Hematopoietic multipotent progenitor cell treated with erythropoietin and hydrocortisone succinate and interleukin-3 and kit ligand, for 8 days (in vitro differentiated cells): ENCODE measurements around the gene PABPN1.
"Not testable (repeated sequence)": the region's sequence is repeated elsewhere in the genome, so short reads cannot be mapped to it uniquely, and the experiment has no call there.

Experiments used
- DNase-seq: peaks from one replicate; pipeline ENCODE4 v3.0.0-alpha.2; 2015

PABPN1 gene

DNA sequence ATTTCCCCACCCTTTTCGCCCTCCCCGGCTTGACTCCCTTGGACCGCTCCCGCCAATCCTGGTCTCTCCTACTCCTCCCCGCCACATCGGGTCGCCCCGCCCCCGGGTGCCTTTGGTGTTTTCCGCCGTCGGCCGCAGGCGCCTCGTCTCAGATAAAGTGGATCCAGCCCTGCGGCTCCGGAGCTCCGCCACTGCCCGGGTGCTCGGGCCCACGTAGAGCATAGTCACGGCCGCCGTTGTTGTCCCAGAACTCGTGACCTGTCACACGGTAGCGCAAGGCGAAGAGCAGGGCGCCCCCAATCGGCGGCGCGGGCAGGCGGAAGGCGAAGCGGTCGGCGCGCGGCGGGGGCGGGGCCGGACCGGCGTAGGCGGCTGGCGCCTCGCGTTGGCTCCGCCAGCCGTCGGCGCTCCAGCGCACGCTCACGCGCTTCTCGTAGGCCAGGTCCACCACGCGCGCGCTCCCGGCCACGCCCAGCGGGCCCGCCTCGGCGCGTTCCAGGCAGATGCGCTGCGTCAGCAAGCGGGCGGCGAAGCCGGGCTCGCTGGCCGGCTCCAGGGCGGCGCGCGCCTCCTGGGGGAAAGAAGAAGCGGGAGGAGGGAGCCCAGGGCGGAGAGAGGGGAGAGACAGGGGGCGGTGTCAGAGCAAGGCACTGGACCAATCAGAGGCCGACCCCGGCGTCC, 19.8 kb upstream of the PABPN1 start:
- DNase-seq, result peak; percentile 97

DNA sequence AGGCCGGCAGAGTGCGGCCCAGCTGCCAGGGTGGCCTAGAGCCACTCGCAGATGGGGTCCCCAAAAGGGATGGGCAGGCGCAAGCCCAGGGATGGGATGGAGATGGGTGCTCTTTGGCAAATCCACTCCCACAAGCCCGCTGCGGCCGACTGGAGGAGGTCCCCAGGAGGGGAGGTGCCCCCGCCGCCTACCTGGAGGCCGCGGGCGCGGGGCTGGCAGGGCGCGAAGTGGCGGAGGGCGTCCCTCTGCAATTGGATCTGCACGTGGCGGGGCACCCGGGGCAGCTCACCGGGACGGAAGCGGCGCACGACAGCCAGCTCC, 19.3 kb upstream of the PABPN1 start:
- no peak for DNase-seq

DNA sequence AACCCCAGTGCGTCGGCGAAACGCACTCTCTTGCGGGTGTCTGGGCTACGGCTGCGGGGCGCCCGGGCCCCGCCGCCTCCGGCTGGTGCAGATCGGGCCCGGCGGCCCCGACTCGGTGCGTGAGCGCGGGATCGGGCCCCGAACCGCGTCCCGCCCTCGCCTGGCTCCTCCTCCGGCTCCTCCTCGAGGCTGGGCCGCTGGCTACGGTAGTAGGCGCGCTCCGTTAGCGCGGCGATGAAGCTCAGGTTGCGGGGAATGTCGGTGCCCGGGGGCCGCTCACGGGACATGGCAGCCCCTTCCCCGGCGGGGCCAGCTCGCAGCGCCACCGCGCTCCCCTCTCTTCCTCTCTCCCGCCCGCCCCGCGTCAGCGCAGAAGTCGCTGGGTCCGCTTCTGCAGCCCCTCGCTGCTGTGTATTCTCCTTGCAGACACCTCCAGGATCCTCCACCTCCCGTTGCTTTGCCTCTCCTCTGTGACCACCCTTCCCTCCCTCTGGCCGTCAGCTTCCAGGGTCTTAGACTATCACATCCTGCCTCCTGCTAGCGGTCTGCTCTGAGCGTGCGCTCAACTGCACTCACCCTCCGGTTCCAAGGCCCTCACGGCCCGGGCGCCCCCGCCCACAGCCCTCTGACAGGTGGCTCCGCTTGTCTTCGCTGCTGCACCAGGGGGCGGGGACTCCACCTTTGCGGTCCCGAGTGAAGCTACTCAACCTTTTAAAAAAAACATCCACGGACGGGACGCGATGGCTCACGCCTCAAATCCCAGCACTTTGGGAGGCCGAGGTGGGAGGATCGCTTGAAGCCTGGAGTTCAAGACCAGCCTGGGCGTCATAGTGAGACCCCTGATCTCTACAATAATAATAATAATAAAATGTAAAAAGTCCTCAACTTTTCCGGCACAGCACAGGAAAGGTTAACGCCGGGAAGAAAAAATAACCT, 18.7 kb upstream of the PABPN1 start, which contains the start of gene PPP1R3E:
Gene PPP1R3E, minus strand, starts transcription at position 570 of the 936 bp plus-strand sequence. Its CDS starts 283 bp downstream, at position 287.
- peak; percentile 74 for DNase-seq

DNA sequence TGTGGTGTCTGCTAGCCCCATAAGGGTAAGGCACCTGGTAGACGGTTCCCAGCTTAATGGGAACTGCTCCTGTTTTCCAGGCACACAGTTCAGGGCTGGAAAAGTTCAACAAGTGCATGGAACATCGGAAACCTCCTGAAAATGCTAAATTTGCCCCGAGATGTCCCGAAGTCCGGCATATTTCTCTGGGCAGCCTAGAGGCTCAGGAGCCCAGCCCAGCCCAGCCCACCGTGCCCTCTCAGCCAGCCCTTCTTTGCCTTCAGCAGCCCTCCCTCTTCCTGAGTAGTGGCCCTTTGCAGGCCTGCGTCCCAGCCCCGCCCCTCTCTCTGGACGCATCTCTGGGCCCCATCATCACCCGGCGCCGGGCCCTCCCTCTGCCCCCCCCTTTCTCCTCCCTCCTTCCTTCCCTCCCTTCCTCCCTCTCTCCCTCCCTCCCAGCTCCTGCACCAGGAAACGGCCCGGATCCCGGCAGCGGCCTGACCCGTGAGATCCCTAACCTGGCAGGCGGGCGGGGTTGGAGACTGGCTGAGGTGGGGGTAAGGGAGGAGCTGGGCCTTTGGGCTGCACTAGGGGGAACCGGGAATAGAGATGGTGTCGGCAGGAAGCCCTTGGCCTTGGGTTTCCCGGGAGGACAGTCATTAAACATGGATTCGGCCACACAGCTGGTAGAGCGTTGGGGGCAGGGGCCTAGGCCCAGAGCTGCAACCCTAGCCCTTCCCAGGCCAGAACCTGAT, 14.7 kb upstream of the PABPN1 start, which contains the start of gene BCL2L2:
Gene BCL2L2, plus strand, starts transcription at position 422 of the 734 bp plus-strand sequence. CDS start 935 bp downstream, outside the sequence.
- peak; percentile 83 for DNase-seq

DNA sequence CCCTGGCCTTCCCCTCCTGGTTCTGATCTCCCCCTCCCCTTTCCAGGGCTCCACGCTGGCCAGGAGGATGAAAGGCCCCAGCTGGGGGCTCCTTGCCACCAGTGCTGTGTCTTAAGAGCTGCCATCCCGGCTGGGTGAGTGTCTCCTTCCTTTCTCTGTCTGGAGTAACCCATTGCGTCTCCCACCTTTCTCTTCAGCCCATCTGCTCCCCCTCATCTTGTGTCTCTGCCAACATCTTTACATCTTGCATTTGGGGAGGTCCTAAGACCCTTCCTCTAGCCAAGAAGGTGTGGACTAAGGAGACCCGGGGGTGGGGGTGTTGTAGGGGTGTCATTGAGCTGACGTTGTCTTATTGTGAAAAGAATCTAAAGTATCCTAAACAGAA, 14.1 kb upstream of the PABPN1 start:
- no peak for DNase-seq

DNA sequence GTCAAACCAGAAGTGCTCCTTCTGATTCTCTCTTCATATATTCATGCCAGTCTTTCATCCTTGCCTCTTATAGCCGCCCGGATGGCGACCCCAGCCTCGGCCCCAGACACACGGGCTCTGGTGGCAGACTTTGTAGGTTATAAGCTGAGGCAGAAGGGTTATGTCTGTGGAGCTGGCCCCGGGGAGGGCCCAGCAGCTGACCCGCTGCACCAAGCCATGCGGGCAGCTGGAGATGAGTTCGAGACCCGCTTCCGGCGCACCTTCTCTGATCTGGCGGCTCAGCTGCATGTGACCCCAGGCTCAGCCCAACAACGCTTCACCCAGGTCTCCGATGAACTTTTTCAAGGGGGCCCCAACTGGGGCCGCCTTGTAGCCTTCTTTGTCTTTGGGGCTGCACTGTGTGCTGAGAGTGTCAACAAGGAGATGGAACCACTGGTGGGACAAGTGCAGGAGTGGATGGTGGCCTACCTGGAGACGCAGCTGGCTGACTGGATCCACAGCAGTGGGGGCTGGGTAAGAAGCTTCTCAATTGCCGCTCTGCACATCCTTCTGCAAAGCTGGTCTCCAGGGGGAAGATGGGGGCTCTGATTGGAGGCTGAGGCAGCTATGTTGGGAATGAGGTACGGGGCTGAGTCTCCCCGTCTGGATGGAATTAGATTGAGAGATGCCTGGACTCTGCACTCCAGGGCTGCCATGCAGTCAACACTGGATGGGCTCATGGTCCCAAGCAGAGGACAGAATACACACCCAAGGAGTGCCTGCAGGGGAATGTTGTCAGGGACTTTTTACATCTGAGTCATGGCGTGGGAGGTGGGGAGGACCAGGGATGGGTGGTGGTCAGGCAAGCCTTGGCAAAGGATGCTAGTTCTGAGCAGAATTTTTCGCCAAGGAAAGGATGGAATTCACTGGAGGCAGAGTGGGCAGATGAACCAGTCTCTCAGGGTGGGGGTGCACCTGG, 13.3 kb upstream of the PABPN1 start:
- no peak for DNase-seq

DNA sequence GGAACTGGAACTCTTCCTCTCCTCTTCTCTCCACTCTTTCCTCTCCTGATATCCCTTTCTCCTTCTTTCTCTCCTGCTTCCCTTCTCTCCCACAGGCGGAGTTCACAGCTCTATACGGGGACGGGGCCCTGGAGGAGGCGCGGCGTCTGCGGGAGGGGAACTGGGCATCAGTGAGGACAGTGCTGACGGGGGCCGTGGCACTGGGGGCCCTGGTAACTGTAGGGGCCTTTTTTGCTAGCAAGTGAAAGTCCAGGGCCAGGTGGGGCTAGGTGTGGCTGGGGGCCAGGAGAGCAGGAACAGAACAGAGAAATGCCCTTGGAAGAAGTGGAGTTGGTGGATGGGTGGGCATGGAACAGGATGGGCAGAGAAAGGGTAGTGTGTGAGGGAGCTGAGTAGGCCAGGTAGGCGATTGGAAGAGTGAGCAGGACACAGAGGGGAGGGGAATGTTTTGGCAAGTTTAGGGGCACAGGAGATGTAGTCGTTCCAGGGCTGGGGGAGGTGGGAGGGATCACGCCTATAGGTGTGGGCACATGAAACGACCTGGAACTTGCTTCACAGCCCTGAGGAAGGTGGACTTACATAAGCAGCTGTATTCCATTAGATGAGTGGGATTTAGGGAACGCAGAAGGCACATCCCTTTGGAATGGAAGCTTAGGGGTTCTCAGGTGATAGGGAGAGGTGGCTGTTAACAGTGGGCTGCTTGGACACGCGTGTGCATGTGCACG, 12.4 kb upstream of the PABPN1 start:
- no peak for DNase-seq

DNA sequence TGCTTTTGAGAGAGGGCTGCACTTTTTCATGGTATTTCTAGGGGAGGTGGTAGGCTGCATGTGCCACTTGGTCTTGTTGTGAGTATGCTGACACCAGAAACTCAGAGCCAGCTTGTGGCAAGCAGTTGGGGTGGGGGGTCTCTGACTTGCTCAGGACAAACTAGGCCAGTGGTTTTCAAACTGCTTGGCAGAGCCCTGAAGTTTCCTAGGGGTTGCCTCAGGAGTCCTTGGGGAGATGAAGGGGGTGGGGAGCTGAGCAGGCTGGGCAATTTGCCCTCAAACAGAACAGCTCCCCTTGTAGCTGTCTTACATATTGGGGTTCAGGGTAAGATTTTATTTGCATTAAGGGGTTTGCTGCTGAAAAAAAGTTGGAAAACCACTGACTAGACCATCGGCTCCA, 10.7 kb upstream of the PABPN1 start:
- no peak for DNase-seq

DNA sequence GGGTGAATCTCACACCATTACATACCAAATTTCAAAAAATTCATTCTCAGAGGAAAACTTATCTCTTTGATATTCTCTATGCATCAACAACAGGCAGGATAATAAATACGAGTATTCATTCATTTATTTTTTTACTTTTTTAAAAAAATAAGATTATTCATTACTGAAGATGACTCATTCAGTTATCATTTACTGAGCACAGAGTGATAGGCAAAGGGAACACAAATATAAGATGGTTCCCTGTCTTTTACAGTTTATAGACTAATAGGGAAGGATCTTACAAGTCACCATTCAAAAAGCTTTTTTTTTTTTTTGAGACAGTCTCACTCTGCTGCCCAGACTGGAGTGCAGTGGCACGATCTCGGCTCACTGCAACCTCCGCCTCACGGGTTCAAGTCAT, 5.0 kb upstream of the PABPN1 start:
- DNase-seq, result no peak

DNA sequence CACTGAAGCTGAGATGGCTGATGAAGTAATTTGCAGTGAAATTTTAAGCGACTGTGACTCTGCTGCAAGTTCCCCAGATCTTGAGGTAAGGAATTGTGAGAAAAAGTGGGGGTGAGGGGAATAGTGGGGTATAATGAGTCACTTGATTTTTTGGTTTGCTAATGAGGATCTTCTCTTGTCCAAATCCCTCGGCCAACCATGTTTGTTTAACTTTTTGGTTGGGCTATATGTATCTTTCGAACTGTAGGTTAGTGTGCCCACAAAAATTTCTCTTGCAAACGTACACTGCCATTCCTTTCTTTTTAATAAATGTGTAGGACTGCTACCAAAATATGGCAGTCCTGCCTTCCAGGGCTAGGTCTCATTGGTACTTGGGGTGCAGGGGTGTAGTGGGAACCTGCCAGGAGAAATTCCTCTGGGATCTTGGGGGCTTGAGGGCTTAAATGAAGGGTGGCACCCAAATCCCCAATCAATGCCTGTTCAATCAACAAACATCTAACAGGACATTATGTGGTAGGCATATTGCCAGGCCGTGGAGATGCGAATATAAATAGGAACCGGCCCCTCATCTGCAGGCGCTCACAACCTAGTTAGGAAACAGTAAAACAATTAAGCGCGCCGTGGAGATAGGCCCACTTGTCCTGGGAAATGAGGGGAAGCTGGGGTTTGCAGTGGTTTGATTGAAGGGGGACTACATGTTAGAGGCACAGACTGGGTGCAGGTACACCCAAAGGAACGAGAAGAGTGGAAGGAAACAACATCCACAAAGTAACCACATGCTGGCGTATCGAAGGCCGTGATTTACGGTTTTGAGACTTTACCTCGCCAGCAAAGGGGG, 1.3 kb upstream of the PABPN1 start:
- no peak for DNase-seq

DNA sequence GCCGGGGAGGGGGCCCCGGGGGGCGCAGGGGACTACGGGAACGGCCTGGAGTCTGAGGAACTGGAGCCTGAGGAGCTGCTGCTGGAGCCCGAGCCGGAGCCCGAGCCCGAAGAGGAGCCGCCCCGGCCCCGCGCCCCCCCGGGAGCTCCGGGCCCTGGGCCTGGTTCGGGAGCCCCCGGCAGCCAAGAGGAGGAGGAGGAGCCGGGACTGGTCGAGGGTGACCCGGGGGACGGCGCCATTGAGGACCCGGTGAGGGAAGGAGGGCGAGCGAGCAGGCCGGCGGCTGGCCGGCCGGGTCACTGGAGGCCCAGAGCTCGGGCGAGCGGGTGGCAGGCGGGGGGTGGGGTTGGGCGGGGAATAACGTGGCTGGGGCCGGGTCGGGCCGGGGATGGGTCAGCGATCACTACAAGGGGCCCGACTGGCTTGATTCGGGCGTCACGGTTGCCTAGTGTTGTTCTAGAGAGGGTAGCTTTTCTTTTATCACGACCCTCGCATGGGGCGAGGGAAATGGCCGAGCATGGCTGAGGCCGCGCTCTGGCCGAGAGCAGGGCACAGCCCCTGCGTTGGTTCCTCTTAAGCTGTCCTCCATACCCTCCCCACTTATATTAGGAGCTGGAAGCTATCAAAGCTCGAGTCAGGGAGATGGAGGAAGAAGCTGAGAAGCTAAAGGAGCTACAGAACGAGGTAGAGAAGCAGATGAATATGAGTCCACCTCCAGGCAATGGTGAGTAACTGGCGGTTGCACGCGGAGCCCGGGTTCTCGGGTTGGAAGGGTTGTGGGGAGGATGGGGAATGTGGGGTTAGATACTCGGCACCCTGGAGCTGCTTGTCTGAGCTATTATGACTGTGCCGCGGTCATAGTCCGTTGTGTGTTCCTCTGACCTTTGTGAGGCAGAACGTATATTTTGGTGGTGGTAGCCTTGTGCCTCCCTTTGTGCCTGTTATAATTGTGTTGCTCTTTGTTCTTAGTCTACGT, 603 bp downstream of the PABPN1 start:
- peak; percentile 56 for DNase-seq

DNA sequence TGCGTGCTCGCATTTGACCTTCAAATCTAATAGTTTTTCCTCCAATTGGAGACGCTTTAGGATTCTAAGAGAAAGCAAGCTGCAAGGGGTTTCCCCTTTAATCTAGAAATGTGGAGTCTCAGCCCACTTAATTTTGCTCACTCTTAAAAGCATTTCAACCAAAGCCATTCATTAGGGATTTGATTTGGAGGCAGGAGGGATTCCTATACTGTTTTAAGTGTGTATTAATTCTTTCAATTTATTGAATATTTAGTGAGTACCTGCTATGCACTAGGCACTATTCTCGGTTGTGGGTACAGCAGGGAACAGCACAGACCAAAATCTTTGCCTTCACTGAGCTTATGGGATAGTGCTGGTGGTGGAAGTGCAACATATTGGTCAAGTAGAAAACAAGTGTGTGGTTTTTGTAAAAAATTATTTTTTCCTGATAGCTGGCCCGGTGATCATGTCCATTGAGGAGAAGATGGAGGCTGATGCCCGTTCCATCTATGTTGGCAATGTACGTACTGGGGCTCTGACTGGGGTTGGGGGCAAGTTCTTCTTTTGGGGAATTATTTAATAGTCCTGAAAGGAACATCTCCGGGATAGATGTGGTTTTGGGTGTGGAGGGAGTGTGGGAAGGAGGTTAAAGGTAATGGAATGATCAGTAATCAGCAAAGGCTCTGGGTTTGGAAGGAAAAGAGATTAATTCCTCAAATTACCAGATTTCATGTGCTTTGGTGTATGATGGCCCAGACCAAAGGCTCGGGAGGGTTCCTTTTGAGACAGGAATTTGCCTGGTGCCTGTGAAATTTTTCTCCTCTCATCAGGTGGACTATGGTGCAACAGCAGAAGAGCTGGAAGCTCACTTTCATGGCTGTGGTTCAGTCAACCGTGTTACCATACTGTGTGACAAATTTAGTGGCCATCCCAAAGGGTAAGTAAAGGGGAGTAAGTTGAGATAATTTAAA, 1.6 kb downstream of the PABPN1 start:
- DNase-seq, result peak; percentile 27

DNA sequence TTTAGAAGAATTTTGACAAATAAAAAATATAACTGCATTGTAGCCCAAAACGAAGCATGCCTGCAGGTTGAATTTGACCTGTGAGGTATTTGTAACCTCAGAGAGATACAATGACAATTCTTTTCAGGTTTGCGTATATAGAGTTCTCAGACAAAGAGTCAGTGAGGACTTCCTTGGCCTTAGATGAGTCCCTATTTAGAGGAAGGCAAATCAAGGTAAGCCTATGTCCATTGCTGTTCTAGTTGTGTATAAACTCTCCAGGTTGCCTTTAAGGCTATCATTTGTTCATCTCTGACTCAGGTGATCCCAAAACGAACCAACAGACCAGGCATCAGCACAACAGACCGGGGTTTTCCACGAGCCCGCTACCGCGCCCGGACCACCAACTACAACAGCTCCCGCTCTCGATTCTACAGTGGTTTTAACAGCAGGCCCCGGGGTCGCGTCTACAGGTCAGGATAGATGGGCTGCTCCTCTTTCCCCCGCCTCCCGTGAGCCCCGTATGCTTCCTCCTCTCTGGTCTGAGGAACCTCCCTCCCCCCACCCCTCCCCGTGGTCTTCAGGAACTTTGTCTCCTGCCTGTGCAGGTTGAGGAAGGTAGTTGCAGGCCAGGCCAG, 2.7 kb downstream of the PABPN1 start:
- DNase-seq, result no peak

DNA sequence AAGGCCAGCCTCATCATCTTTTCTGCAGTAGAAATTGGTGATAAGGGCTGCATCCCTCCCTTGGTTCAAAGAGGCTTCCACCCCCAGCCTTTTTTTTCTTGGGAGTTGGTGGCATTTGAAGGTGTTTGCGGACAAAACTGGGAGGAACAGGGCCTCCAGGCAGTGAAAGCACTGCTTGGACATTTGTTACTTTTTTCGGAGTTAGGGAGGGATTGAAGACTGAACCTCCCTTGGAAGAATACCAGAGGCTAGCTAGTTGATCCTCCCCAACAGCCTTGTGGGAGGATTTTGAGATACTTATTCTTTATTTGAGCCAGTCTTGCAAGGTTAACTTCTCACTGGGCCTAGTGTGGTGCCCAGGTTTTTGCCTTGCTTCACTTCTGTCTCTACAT, 3.2 kb downstream of the PABPN1 start:
- no peak for DNase-seq

DNA sequence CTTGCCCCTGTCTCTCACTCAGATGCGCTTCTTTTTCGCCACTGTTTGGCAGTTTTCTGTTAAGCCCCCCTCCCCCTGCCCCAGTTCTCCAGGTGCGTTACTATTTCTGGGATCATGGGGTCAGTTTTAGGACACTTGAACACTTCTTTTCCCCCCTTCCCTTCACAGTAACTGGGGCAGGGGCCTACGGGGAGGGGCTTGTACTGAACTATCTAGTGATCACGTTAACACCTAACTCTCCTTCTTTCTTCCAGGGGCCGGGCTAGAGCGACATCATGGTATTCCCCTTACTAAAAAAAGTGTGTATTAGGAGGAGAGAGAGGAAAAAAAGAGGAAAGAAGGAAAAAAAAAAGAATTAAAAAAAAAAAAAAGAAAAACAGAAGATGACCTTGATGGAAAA, 3.7 kb downstream of the PABPN1 start:
- no peak for DNase-seq

DNA sequence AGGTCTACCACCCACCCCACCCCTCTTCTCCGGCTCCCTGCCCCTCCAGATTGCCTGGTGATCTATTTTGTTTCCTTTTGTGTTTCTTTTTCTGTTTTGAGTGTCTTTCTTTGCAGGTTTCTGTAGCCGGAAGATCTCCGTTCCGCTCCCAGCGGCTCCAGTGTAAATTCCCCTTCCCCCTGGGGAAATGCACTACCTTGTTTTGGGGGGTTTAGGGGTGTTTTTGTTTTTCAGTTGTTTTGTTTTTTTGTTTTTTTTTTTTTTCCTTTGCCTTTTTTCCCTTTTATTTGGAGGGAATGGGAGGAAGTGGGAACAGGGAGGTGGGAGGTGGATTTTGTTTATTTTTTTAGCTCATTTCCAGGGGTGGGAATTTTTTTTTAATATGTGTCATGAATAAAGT, 4.5 kb downstream of the PABPN1 start:
- DNase-seq, result not testable (repeated sequence)

DNA sequence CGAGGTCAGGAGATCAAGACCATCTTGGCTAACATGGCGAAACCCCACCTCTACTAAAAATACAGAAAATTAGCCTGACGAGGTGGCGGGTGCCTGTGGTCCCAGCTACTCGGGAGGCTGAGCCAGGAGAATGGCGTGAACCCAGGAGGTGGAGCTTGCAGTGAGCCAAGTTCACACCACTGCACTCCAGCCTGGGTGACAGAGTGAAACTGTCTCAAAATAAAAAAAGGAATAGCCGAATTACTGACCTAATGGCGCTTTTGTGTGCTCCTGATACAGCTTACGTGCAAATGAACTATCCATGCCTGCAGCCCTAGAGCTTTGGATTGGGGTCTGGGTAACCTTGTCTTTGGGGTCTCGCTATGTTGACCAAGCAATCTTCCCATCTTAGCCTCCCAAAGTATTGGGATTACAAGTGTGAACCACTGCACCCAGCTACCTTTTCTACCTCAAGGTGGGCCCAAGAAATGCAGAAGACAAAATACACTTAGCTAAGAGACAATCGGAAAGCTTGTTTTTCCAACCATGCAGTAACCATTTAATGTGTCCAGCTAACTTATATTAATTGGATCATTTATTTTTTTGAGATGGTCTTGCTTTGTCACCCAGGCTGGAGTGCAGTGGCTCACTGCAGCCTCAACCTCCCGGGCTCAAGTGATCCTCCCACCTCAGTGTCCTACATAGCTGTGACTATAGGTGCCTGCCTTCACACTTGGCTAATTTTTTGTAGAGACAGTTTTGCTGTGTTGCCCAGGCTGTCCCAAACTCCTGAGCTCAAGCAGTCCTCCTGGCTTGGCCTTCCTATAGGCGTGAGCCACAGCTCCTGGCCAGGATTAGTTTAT, 5.5 kb downstream of the PABPN1 start:
- no peak for DNase-seq
